Fibroblast of pulmonary artery (primary cell): Measurements from ENCODE around the gene LITAFD.

Experiments used
- DNase-seq: peaks from one replicate; pipeline ENCODE4 v3.0.0-alpha.2; 2010; ENCODE audit warnings: low read depth
- H3K4me3 ChIP-seq: replicated peaks from 2 replicates; pipeline ENCODE4 v1.5.1; 2011; ENCODE audit warnings: low read depth, mild to moderate bottlenecking, control low read depth, low read length, moderate library complexity
- TF ChIP-seq, protein P1 (sequence below): IDR thresholded peaks from 2 replicates; pipeline ENCODE4 v1.5.1; 2011; ENCODE audit warnings: mild to moderate bottlenecking, control low read depth, low read length, inconsistent platforms; ENCODE audit errors: missing control alignments

The LITAFD gene

DNA sequence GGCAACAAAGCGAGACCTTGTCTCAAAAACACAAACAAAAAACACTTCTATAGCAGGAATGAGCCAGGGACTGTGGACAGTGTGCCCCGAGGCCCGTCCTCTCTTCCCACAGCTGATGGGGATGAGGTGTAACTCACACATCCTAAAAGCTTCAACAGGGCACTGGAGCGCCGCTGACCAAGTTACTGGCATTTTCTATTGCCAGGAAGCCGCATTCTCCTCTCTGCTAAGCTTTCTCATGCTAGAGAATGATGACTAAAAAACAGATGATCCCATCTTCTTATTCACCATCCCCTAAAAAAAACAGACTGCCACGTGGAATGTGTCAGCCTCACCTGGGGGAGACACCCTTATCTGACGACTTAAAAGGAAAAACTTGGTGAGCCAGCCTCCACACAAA, 29.6 kb upstream of the LITAFD start:
- DNase-seq = no peak
- TF ChIP-seq, protein P1, sequence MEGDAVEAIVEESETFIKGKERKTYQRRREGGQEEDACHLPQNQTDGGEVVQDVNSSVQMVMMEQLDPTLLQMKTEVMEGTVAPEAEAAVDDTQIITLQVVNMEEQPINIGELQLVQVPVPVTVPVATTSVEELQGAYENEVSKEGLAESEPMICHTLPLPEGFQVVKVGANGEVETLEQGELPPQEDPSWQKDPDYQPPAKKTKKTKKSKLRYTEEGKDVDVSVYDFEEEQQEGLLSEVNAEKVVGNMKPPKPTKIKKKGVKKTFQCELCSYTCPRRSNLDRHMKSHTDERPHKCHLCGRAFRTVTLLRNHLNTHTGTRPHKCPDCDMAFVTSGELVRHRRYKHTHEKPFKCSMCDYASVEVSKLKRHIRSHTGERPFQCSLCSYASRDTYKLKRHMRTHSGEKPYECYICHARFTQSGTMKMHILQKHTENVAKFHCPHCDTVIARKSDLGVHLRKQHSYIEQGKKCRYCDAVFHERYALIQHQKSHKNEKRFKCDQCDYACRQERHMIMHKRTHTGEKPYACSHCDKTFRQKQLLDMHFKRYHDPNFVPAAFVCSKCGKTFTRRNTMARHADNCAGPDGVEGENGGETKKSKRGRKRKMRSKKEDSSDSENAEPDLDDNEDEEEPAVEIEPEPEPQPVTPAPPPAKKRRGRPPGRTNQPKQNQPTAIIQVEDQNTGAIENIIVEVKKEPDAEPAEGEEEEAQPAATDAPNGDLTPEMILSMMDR = no peak
- H3K4me3 ChIP-seq = no peak overlapping the region

GRCh38 chr16:8853150-8853549, 29.0 kb upstream of the LITAFD start:
- DNase-seq = no peak
- H3K4me3 ChIP-seq = no peak overlapping the region
- TF ChIP-seq, protein P1 = no peak

- no peak overlapping the region for H3K4me3 ChIP-seq
- TF ChIP-seq, protein P1 = no peak
- no peak for DNase-seq
These were observed 28.5 kb upstream of the LITAFD start for GRCh38 chr16:8853611-8854010.

DNA sequence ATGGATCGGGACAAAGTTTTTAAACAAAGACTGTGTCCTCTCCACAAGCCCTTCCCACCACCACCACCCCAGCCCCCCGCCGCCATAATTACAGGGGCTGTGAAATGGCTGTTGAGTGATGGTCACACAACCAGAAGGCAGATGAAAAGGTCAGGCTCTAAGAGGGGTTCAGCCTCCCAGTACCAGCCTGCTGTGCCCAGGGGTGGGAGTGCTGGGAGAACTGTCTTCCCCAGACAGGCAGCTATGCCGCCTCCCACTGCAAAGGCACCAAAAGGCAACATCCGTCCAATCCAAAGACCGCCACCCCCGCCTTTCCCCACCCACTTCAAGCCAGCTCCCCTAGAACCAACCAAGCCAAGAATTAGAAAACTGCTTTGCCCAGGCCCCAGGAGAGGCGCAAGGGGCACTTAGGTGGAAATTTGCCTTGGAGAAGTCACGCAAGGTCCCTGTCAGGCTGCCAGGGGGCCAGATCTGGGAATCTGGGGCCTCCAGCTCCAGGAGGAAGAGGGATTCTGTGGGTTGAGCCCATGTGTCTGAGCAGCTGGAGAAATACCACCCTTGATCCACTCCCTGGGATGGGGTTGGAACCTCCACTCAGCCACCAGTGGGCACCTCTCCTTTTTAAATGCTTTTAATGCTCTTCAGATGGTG, 27.7 kb upstream of the LITAFD start:
- DNase-seq = no peak
- H3K4me3 ChIP-seq = no peak overlapping the region

GRCh38 chr16:8855051-8855786, 26.9 kb upstream of the LITAFD start:
- TF ChIP-seq, protein P1 = peak; percentile 6
- no peak overlapping the region for H3K4me3 ChIP-seq
- no peak for DNase-seq

More for the DNA sequence above, 27.7 kb upstream of the LITAFD start:
- TF ChIP-seq, protein P1 = no peak

DNA sequence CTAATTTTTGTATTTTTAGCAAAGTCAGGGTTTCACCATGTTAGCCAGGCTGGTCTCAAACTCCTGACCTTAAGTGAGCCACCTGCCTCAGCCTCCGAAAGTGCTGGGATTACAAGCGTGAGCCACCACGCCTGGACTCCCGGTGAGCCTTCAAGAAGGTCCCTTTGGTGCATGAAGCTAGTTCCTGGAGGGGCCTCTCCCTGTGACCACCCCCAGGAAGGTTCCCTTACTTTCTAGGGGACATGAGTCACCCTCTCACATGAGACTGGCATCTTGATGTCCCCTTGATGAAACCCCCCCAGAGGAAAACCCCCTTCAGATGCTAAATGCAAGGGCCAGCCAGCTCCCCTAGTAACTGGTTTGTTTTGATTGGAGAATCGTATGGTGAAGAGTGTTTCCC, 26.2 kb upstream of the LITAFD start:
- H3K4me3 ChIP-seq = no peak overlapping the region
- DNase-seq = no peak
- TF ChIP-seq, protein P1 = no peak
